ENCODE measurements around the gene TMEM81.

TMEM81 gene

GRCh38 chr1:205109711-205110110 lies 25.5 kb upstream of the TMEM81 start:
- TF ChIP-seq SUZ12 (IDR thresholded peaks at IDR 0.05) (no peak), HDGF (IDR thresholded peaks at IDR 0.05; ENCODE audit: borderline replicate concordance) (no peak), PKNOX1 (IDR thresholded peaks at IDR 0.05) (no peak), FOXM1 (IDR thresholded peaks at IDR 0.05; ENCODE audit: borderline replicate concordance) (no peak), BHLHE40 (IDR thresholded peaks at IDR 0.05; ENCODE audit: borderline replicate concordance) (no peak), CTBP1 (IDR thresholded peaks at IDR 0.05; ENCODE audit: borderline replicate concordance) (no peak), SP1 (IDR thresholded peaks at IDR 0.05) (no peak), ZNF384 (IDR thresholded peaks at IDR 0.05) (no peak), FOXA1 (IDR thresholded peaks at IDR 0.05) (no peak), ARNT (IDR thresholded peaks at IDR 0.05) (no peak), FOXK2 (IDR thresholded peaks at IDR 0.05) (no peak), L3MBTL2 (conservative IDR thresholded peaks at IDR 0.05) (no peak), TARDBP (IDR thresholded peaks at IDR 0.05) (no peak), ELF4 (IDR thresholded peaks at IDR 0.05) (no peak), NFRKB (IDR thresholded peaks at IDR 0.05) (no peak)
- DNase-seq (ENCODE audit: extremely low spot score): no peak
- POLR2A ChIA-PET: interaction anchor here (2.5 kb wide), 1 partner anchor 12 kb away, joined by 13 read pairs; the partner anchor contains the start of gene RBBP5
- CTCF ChIA-PET: no interaction called here

GRCh38 chr1:205109269-205109668 lies 25.0 kb upstream of the TMEM81 start:
- TF ChIP-seq L3MBTL2 (conservative IDR thresholded peaks at IDR 0.05): no peak
- TF ChIP-seq BHLHE40 (IDR thresholded peaks at IDR 0.05; ENCODE audit: borderline replicate concordance): no peak
- TF ChIP-seq SP1 (IDR thresholded peaks at IDR 0.05): no peak
- DNase-seq (ENCODE audit: extremely low spot score): no peak
- ChIA-PET POLR2A (interaction anchor here (2.5 kb wide), 1 partner anchor 13 kb away, joined by 13 read pairs; the partner anchor contains the start of gene RBBP5), CTCF (no interaction called here)

GRCh38 chr1:205108464-205108863 lies 24.2 kb upstream of the TMEM81 start:
- ChIA-PET CTCF (no interaction called here), POLR2A (interaction anchor here (2.5 kb wide), 1 partner anchor 14 kb away, joined by 13 read pairs; the partner anchor contains the start of gene RBBP5)
- no peak for DNase-seq (ENCODE audit: extremely low spot score)
- TF ChIP-seq FOXA1 (IDR thresholded peaks at IDR 0.05) (no peak), L3MBTL2 (conservative IDR thresholded peaks at IDR 0.05) (no peak), FOXM1 (IDR thresholded peaks at IDR 0.05; ENCODE audit: borderline replicate concordance) (no peak), SUZ12 (IDR thresholded peaks at IDR 0.05) (no peak), ZNF384 (IDR thresholded peaks at IDR 0.05) (no peak), PKNOX1 (IDR thresholded peaks at IDR 0.05) (no peak)

- ChIA-PET POLR2A (no interaction called here), CTCF (no interaction called here)
- no peak for DNase-seq (ENCODE audit: extremely low spot score)
- no peak for TF ChIP-seq L3MBTL2 (conservative IDR thresholded peaks at IDR 0.05)
- TF ChIP-seq FOXM1 (IDR thresholded peaks at IDR 0.05; ENCODE audit: borderline replicate concordance): no peak
- no peak for TF ChIP-seq NFRKB (IDR thresholded peaks at IDR 0.05)
- TF ChIP-seq PKNOX1 (IDR thresholded peaks at IDR 0.05): no peak
- TF ChIP-seq TARDBP (IDR thresholded peaks at IDR 0.05): no peak
- no peak for TF ChIP-seq ARNT (IDR thresholded peaks at IDR 0.05)
- no peak for TF ChIP-seq CTBP1 (IDR thresholded peaks at IDR 0.05; ENCODE audit: borderline replicate concordance)
- TF ChIP-seq ELF4 (IDR thresholded peaks at IDR 0.05): no peak
- no peak for TF ChIP-seq FOXK2 (IDR thresholded peaks at IDR 0.05)
- TF ChIP-seq SUZ12 (IDR thresholded peaks at IDR 0.05): no peak
- no peak for TF ChIP-seq ZNF384 (IDR thresholded peaks at IDR 0.05)
- no peak for TF ChIP-seq BHLHE40 (IDR thresholded peaks at IDR 0.05; ENCODE audit: borderline replicate concordance)
- TF ChIP-seq SP1 (IDR thresholded peaks at IDR 0.05): no peak
- TF ChIP-seq FOXA1 (IDR thresholded peaks at IDR 0.05): no peak
- TF ChIP-seq LEF1 (IDR thresholded peaks at IDR 0.05; ENCODE audit: borderline replicate concordance): no peak
- TF ChIP-seq HDGF (IDR thresholded peaks at IDR 0.05; ENCODE audit: borderline replicate concordance): no peak
Observed at GRCh38 chr1:205107327-205107726, 23.1 kb upstream of the TMEM81 start.

- POLR2A ChIA-PET: no interaction called here
- no peak for DNase-seq (ENCODE audit: extremely low spot score)
- CTCF ChIA-PET: no interaction called here
- TF ChIP-seq FOXM1 (IDR thresholded peaks at IDR 0.05; ENCODE audit: borderline replicate concordance): no peak
- no peak for TF ChIP-seq L3MBTL2 (conservative IDR thresholded peaks at IDR 0.05)
Observed at GRCh38 chr1:205102404-205102803, 18.1 kb upstream of the TMEM81 start.

- CTCF ChIA-PET: no interaction called here
- DNase-seq (ENCODE audit: extremely low spot score): no peak
- TF ChIP-seq BHLHE40 (IDR thresholded peaks at IDR 0.05; ENCODE audit: borderline replicate concordance) (no peak), SP1 (IDR thresholded peaks at IDR 0.05) (no peak), ELF4 (IDR thresholded peaks at IDR 0.05) (no peak), NFRKB (IDR thresholded peaks at IDR 0.05) (no peak), LEF1 (IDR thresholded peaks at IDR 0.05; ENCODE audit: borderline replicate concordance) (no peak), CTBP1 (IDR thresholded peaks at IDR 0.05; ENCODE audit: borderline replicate concordance) (no peak), HDGF (IDR thresholded peaks at IDR 0.05; ENCODE audit: borderline replicate concordance) (no peak), FOXA1 (IDR thresholded peaks at IDR 0.05) (no peak), SUZ12 (IDR thresholded peaks at IDR 0.05) (no peak), FOXK2 (IDR thresholded peaks at IDR 0.05) (no peak), L3MBTL2 (conservative IDR thresholded peaks at IDR 0.05) (no peak), ZNF384 (IDR thresholded peaks at IDR 0.05) (no peak), ARNT (IDR thresholded peaks at IDR 0.05) (no peak), TARDBP (IDR thresholded peaks at IDR 0.05) (no peak), PKNOX1 (IDR thresholded peaks at IDR 0.05) (no peak), FOXM1 (IDR thresholded peaks at IDR 0.05; ENCODE audit: borderline replicate concordance) (no peak)
- POLR2A ChIA-PET: no interaction called here
Observed at GRCh38 chr1:205098242-205098641, 14.0 kb upstream of the TMEM81 start.

Data from HEK293T (cell line).